HL-60/S4 treated with retinoic acid at 250 ng/mL for 4 days and 3 days (cell line): ENCODE results near the gene SLC22A25.
"Not testable (repeated sequence)": the region's sequence is repeated elsewhere in the genome, so short reads cannot be mapped to it uniquely, and the experiment has no call there.

ENCODE experiments used
- in situ Hi-C: fragments of 300-500 bp; cut with MboI; formaldehyde crosslinking; loops from 2 replicates; pipeline ENCODE4 v1.7.0; 2022; ENCODE audit warnings: low sequenced_read_pairs

SLC22A25 gene

DNA sequence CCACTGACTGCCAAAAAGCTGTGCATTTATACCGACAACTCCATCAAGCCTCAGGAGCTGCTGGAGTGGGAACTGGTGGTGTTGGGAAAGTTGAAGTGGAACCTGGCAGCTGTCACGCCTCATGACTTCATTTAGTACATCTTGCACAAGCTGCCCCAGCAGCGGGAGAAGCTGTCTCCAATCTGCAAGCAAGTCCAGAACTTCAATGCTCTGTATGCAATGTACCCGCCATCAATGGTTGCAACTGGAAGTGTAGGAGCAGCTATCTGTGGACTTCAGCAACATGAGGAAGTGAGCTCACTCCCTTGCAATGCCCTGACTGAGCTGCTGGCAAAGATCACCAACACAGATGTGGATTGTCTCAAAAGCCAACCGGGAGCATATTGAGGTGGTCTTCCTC lies at the start of gene SLC22A25:
Gene SLC22A25 (minus strand): TSS at position 67 of the 400 bp plus-strand sequence. CDS start 13,947 bp downstream, outside the sequence.
- in situ Hi-C loops = no loop called here

DNA sequence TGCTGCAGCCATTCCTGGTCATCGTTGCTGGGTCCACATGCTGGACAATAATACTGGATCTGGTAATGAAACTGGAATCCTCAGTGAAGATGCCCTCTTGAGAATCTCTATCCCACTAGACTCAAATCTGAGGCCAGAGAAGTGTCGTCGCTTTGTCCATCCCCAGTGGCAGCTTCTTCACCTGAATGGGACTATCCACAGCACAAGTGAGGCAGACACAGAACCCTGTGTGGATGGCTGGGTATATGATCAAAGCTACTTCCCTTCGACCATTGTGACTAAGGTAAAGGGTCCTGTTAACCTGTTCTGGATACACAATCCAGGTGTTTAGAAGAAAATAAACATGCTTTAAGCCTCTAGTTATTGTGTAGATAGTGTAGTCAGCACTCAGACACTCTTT lies 46.9 kb upstream of the SLC22A25 start:
- in situ Hi-C loops = no loop called here

DNA sequence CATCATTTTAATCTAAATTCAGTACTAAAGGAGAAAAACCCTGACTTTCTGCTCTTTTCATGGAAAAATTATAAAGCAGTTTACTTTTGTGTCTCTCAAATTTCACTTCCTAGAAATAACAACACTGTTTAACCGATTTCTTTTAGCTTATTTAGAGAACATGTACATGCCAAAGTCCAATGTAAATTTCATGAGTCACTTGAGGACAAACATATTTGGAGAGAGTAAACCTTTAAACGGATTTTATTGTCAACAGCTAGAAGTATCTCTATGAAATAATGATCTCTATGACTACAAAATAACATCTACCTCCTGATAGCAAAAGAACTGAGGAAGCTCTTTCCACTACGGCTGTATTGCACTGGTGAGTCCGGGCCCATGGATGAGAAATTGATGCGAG lies 46.3 kb upstream of the SLC22A25 start:
- in situ Hi-C loops = no loop called here

DNA sequence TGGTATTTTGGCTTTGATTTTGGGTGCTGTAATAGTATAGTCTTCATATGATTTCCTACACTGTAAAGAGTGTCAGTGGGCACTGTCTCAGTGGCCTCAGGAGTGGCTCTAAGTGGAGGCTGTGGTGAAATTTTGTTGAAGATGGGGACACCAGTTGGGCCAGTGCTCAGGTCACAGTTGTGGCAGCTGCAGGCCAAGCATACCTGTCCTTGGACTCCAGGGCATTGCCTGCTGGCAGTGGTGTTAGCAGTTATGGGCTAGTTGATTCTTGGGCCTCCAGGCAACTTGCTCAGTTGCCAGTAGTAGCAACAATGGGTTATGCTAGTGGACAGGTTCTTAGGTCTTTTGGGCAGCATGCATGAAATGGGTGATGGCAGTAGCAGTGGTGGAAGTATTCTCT lies 39.2 kb upstream of the SLC22A25 start:
- in situ Hi-C loops = no loop called here

DNA sequence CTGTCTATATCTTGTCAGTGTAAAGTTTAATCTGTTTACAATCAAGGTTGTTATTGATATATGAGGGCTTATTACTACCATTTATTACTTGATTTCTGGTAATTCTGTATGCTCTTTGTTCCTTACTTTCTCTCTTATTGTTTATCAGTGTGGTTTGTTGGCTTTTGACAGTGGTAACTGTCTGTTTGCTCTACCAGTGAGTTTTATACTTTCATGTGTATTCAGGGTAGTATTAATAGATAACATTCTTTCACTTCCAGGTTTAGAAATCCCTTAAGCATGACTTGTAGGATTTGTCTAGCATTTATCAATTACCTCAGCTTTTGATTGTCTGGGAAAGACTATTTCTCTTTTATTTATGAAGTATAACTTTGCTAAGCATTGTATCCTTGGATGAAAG lies 37.5 kb upstream of the SLC22A25 start:
- in situ Hi-C loops = no loop called here

DNA sequence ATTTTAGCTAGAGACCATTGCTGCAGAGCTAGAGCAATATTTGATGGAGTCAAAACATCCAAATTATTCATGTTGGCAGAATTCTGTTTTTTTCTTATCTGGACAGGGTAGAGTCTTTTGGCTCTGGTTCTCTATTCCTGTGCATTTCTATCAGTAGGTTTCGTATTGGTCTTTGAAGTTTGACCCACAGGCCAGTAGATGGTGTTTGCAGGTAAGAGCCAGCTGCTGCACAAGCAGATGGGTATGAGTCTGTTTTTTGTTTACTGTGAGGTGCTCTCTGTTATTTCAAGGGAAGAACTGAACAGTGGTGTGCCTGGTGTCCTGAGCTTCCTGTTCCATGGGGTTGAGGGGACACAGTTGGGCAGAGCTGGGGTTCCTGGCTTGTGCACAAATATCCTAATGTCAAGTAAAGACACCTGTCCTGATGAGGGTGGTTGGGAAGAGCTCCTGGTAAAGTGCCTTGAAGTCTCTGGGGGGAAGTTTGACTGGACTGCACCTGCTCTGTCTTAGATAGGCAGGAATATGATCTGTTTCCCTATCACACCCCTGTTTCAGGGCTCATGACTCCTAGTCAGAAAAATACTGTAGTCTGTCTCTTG lies 34.0 kb upstream of the SLC22A25 start:
- in situ Hi-C loops = no loop called here

DNA sequence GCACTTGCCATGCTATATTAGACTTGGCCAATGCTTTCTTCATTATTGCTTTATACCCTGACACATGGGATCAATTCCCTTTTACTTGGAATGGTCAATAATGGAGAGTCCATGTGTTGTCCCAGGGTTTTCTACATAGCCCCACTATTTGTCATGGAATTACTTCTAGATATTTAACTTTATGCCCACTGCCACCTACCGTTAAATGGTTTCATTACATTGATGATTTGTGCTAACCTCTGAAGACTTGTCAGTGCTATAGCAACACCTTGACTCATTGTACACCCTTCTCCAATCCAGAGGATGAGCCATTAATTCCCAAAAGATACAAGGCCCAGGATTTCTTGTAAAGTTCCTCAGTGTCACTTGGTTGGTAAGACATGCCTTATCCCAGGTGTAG lies 31.4 kb upstream of the SLC22A25 start:
- in situ Hi-C loops = no loop called here

DNA sequence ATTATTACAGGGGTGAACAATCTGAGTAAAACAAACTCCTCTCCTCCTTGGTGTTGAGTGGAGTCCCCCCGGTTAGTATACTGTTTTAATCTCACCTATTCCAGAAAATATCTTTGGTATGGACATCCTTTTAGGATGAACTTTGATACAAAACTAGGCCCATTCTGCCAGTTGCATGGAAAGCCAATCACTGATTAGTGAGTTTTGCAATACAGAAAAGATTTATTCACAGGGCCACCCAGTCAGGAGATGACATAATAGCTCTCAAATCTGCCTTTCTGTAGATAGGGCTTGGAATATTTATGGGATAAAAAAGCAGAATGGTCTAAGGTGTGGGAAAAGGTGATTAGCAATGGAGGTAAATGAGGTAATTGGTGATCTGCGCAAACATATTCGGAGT lies 30.3 kb upstream of the SLC22A25 start:
- in situ Hi-C loops = no loop called here

DNA sequence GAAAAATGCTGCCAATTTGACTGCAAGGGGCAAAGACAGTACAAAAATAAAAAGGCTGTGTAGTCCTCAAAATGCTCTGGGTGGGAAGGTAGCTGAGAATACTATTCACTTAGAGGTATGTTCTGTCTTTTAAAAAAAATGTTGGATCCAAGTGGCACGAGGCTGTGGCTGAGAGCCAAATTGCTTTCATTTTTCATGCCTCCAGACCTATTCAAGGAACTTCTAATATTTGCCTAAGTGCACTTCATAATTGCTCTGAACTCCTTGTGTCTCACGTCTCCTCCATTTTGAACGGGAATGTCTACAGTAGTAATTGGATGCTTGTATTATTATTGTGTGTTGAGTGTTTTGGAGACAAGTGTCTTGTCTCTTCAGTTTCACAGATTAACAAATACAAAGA lies 19.1 kb upstream of the SLC22A25 start:
- in situ Hi-C loops = no loop called here

DNA sequence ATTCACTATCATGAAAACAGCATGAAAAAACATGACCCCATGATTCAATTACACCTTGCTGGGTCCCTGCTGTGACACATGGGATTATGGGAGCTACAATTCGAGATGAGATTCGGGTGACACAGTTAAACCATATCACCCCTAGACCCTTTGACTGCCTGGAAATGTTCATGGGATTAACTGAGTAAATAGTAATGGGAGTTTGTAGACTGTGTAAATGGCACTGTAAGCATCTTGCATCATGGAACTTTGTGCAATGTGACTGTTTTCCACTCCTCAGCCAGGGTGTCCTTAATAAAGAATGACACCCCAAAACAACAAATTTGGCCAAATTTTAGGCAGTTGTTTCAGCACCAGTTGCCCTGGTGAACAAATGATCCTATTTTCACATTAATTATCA lies 7.9 kb upstream of the SLC22A25 start:
- in situ Hi-C loops = no loop called here

DNA sequence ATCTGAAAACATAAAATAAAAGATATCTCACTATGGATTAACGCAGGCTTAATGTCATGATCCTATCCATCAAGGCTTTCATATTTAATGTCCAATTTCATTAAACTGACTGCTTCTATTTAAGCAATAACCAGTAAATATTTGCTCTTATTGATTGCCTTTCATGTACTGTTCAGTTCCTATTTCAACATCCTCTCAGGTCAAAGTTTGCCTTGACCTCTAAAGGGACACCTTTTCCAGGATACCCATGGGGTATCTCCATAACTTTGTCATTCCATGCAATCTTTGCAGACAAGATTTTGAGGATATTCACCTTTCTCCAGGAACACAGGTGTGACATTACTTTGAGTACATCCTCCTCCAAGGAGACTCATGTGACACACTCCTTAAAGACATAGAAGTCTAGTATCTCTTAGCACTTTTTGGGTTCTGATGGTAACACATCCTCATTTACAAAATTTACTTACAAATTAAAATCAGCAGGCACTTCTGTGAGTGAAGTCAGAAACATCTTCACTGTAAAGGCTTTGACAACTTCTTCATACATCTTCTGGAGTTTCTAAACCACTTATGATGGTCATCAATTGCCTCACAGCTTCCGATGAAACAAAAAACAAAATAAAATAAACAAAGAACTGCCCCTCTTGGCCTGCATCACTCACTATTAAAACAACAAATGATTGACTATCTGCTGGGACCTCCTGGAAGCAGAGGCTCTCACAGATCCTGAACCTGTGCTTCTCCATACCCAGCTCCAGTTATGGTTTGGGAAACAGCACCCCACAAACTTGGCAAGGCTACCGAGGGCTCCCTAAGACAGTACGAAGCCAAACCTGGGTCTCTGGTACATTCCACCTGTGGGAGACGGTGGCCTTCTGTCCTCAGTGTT lies 7.0 kb upstream of the SLC22A25 start:
- in situ Hi-C loops = no loop called here

DNA sequence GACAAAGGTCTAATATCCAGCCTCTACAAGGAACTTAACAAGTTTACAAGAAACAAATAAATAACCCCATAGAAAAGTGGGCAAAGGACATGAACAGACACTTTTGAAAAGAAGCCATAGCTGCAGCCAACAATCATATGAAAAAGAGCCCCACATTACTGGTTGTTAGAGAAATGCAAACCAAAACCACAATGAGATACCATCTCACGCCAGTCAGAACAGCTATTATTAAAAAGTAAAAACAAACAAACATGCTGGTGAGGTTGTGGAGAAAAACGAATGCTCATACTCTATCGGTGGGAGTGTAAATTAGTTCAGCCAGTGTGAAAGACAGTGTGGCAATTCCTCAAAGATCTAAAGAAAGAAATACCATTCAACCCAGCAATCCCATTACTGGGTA lies 5.6 kb upstream of the SLC22A25 start:
- in situ Hi-C loops = no loop called here

DNA sequence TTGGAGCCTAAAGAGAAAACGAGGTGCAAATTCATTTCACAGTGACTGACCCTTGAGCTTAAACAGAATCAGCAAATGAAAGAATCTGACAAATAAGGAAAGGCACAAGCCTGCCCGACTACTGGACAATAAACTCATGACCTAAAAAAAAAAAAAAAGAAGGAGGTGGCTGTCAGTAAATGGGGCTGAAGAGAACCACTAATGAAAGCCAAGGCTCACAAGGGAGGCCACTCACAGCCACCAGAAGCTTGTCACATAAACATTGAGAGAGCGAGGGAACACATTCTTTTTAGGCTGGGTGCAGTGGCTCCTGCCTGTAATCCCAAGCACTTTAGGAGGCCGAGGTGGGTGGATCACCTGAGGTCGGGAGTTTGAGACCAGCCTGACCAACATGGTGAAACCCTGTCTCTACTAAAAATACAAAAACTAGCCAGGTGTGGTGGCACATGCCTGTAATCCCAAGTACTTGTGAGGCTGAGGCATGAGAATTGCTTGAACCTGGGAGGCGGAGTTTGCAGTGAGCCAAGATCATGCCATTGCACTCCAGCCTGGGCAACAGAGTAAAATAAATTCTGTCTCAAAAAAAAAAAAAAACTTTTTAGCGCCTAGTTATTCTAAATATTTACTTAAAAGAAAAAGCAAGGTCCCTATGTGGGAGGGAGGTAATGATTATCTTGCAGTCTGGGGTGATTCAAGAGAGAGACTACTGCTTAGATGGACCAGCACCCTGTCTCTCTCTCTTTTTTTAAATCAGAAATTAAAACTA lies 4.0 kb upstream of the SLC22A25 start:
- in situ Hi-C loops = not testable (repeated sequence)

DNA sequence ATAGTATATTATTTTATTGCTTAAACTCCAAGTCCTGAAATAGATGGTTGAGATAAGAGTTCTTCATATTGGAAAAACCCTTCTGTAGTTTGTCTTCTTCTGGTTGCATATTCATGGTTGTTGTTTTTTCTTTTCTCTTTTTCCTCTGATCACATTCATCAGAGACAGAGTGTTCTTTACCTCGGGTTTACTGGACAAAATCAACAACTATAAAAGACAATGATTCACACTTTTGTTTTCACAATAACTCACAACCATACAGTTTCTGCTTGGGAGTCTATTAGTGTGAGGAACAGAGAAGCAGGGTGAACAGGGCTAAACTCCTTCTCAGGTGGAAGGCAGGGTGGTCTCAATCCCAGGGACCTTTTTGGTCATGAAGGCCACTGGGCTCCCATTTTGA lies 2.6 kb upstream of the SLC22A25 start:
- in situ Hi-C loops = no loop called here

DNA sequence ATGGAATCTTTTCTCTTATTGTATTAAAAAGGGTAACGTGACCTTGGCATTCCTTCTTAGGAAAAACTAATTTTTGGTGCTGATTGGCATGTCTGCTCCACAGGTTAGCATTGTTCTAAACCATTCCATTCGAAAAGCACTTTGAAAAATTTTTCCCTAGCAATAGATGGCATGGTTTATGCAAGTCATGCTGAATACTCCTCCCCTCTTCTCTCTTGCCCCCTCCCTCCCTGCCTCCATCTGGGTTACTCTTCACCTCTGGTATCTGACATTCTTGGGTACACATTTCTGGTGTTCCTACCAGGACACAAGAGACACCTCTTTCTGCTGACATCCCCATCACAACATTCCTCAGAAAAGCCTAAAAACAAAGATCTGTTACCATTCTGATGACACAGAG lies 1.5 kb upstream of the SLC22A25 start:
- in situ Hi-C loops = no loop called here

DNA sequence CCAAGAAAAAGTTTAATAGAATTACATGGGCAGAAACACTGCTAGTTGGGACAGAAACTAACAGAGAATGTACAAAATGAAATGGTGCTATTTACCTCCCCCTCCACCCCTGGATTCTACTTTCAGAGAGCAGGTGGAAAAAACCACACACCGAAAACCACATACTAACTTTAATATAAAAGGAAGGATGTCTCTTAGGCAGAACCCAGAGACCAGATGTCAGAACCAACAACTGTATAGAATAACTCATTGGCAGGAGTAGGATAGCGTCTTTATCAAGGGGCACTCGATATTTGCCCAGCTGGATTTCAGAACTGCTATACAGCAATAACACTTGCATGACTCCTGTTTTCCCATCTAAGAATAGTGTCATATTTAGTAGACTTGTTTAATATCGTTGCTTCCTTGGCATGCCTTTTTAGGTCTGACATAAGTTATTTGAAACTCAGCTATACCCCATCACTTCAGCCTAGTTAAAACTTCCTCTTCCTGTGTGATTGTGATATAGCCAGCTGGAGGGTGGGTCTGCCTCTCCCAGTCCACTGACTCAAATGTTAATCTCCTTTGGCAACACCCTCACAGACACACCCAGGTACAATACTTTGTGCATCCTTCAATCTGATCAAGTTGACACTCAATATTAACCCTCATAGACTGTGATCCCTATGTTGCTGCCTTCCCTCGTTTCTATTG lies 1.2 kb downstream of the SLC22A25 start:
- in situ Hi-C loops = no loop called here

DNA sequence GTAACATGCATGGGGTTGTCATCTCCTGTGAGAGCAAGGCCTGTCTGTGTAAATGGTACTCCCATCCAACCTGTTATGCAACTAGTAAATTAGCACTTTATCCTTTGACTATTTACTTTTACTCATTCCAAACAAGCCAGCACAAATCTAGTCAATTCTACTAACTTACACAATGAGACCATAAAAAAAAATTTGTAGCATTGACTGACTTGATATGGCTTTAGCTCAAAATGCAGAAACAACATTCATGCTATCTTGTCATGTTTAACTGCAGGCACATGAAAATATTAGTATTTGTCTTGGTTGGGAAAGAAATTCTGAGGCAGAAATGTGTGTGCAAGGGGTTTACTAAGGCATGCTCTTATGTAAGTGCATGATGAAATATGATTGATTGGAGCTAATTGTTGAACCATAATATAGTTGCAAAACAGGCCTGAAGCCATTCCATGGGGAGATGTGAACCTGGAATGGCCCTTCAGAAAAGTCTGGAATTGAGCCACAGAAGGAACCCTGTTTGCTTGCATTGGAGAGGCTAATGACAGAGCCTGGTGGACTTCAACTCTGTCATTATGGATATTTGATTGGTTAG lies 2.5 kb downstream of the SLC22A25 start:
- in situ Hi-C loops = no loop called here

DNA sequence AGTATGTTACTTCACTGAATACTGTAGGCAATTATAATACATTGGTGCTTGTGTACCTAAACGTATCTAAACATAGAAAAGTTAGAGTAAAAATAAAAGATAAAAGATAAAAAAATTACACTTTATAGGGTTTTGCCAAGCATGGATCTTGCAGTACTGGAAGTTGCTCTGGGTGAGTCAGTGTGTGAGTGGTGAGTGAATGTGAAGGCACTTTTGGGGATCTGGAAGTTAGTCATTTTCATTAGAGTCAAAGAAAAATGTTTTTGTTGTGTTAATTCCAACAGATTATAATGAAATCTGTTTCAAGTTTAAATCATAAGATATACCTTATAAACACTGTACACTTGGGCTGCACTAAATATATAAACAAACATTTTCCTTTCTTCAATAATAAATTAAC lies 3.3 kb downstream of the SLC22A25 start:
- in situ Hi-C loops = no loop called here

DNA sequence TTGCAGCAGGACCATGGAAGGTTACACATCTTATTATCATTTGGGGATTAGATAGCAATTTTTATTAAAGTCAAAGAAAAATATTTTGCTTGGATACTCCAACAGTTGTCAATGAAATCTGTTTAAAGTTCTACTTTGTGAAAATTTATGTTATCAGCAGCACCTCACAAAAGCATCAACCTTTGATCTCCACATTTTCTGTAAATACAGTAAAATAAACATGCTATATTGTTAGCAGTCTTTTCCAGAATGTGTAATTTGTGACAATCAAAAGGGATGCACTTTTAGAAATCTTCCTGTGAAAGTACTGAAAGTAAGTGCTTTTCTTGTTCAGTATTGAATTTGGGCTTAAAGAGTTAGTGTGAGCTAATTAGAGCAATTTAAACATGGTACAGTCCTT lies 4.1 kb downstream of the SLC22A25 start:
- in situ Hi-C loops = no loop called here

DNA sequence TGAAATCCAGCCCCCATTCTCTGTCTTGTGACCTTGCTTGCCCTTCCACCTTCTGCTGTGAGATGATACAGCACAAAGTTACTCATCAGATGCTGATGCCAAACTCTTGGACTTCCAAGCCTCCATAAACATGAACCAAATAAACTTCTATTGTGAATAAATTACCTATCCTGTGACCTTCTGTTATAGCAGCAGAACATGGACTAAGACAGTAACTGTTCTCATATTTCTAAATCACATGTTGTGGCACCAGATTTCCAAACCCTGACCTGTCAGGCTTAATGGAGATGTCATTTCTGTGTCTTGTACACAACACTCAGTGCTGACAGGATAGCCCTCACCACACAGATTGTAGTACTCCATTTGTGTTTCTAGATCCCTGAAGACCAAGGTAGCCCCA lies 6.0 kb downstream of the SLC22A25 start:
- in situ Hi-C loops = no loop called here
